ENCODE results near the gene ATP5MC2.
"Not testable (repeated sequence)": the region's sequence is repeated elsewhere in the genome, so short reads cannot be mapped to it uniquely, and the experiment has no call there.

The ATP5MC2 gene

DNA sequence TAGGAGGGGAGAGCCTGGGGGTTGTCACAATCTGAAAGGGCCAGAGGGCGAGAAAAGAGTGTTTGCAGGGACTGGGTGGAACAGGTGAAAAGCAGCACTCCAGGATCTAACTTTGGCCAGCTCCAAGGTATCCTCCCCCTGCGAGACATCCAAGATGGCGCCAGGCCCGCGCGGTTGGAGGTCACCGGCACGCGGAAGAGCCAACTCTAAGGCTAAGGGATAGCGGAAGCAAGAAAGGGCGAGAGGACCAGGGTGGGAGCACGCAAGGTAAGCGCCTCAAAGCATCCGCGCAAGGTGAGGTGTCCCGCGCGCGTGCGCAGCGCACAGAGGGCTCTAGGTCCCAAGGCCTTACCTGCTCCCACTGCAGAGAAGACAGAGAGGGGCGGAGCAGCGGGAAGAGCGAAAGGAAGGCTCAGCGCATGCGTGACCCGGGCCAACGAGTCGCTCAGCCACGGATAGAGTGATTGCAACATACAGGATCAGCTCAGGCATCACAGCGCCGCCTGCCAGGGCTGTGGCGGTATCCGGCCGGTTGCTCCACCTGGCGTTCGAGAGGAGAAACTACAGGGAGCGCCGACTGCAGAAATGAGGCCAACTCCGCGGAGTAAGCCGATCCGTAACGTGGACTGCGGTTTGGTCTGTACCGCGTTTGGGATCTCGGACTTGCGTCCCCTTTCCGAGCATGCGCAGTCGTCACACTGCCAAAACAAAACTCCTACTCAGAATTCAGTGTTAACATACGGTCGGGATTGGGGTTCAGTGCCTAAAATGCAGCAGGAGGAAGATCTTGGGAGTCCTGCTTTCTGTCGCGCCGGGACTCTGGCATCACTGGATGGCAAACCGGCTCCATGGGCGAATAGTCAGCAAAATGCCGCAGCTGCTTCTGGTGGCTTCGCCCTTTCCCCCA, at the start of gene ATP5MC2:
ATP5MC2 (minus strand) TSS at position 383 of the 907 bp plus-strand sequence. CDS start 3,469 bp downstream, outside the sequence.
- peak within 1 kb of the TSS; percentile 80 for H3K4me3 Mint-ChIP-seq
- peaks cover 16% of the 10 kb centered on the region for H3K4me1 Mint-ChIP-seq
- peaks cover 14% of the 10 kb centered on the region for H3K27me3 Mint-ChIP-seq
- H3K36me3 Mint-ChIP-seq = peaks cover 8% of the 10 kb centered on the region
- peak within 1 kb of the TSS; percentile 75 for H3K27ac Mint-ChIP-seq
- ATAC-seq = peak; percentile 98
- no peaks in the 10 kb centered on the region for H3K9me3 Mint-ChIP-seq

DNA sequence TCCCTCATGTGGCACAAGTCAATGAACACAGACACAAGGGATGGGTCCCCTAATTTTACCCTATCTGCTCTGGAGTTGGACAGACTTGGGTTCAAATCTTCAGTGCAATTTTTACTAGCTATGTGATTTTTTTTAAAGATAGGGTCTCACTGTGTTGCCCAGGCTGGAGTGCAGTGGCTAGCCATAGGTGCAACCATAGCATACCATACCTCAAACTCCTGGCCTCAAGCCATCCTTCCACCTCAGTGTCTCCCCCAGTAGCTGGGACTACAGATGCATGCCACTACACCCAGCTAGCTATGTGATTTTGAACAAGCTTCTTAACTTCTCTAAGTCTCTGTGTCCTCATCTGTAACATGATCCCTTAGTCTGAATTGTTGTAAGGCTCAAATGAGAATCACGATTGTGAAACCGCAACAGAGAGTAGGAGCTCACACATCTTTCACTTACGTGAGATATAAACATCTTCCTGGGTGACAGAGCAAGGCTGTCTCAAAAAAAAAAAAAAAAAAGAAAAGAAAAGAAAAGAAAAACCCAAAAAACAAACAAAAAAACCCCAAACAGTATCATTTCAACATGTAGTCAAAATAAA, 46.7 kb upstream of the ATP5MC2 start:
- H3K27ac Mint-ChIP-seq = no peak overlapping the region
- peaks cover 55% of the 10 kb centered on the region for H3K36me3 Mint-ChIP-seq
- no peaks in the 10 kb centered on the region for H3K27me3 Mint-ChIP-seq
- H3K4me3 Mint-ChIP-seq = no peak overlapping the region
- no peaks in the 10 kb centered on the region for H3K9me3 Mint-ChIP-seq
- ATAC-seq = no peak
- H3K4me1 Mint-ChIP-seq = peaks cover 24% of the 10 kb centered on the region

DNA sequence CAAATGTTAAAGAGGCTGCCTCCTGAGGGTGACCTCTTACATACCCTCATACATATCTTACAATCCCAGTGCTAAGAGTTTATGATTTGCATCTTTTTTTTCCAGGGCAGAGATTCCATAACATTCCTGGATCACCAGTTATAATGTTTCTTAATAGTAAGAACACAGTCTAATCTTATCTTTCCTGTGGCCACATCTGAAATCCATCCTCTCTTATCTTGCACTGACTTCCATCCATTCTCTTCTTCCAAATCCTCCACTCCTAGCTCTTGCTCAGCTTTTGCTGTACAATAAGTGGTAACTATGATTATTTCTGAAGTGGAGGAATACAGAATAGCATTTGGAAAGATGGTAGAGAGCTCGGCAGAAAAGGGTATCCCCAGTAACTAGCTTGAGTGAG, 45.1 kb upstream of the ATP5MC2 start:
- Mint-ChIP-seq H3K36me3 (peaks cover 69% of the 10 kb centered on the region), H3K27ac (no peak overlapping the region), H3K27me3 (no peaks in the 10 kb centered on the region), H3K4me3 (no peak overlapping the region), H3K9me3 (no peaks in the 10 kb centered on the region), H3K4me1 (peaks cover 8% of the 10 kb centered on the region)
- ATAC-seq = no peak

DNA sequence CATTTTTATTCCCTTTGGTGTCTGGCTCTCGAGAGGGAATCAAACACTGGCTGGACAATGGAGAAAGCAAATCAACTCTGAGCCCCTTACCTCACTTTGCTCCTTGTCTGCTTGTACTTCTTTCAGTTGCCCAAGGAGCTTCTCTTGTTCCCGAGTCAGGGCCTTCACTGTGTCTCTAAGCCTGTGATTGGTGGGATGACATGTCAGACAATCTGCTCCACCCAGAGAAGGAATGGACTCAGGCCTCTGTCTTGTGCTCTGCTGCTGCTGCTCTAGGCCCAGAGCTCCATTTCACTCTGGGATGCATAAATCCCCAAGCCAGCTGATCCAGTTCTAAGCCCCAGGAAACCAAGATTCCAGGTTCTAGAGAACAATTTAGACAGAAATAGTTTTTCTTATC, 43.8 kb upstream of the ATP5MC2 start:
- no peak overlapping the region for H3K4me3 Mint-ChIP-seq
- H3K27ac Mint-ChIP-seq = no peak overlapping the region
- no peaks in the 10 kb centered on the region for H3K9me3 Mint-ChIP-seq
- peaks cover 77% of the 10 kb centered on the region for H3K36me3 Mint-ChIP-seq
- no peaks in the 10 kb centered on the region for H3K27me3 Mint-ChIP-seq
- ATAC-seq = no peak
- H3K4me1 Mint-ChIP-seq = no peaks in the 10 kb centered on the region

DNA sequence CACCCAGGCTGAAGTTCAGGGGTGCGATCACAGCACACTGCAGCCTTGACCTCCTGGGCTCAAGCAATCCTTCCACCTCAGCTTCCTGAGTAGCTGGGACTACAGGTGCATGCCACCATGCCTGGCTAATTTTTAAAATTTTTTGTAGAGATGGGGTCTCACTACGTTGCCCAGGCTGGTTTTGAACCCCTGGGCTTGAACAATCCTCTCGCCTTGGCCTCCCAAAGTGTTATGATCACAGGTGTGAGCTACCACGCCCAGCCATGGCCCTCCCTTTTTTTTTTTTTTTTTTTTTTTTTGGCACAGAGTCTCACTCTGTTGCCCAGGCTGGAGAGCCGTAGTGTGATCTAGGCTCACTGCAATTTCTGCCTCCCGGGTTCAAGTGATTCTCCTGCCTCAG, 42.7 kb upstream of the ATP5MC2 start:
- not testable (repeated sequence) for ATAC-seq, H3K9me3 Mint-ChIP-seq, H3K4me1 Mint-ChIP-seq, H3K27ac Mint-ChIP-seq, H3K27me3 Mint-ChIP-seq, H3K4me3 Mint-ChIP-seq
- H3K36me3 Mint-ChIP-seq = peaks cover 74% of the 10 kb centered on the region

DNA sequence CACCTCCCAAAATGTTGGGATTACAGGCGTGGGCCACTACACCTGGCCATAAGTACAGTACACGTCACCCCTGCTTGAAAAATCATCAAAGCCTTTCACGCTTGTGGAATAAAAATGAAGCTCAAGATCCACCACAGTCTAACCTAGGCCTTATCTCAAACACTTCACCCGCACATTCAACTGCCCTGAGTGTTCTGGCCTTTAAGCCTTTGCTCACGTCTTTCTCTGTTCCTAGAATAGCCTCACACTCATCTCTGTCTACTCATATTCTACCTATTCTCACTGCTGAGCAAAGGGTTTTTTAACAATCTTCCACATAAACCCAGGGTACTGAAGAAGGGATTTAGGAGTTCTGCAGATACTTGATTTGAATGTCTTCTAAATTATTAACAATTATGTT, 41.4 kb upstream of the ATP5MC2 start:
- no peak for ATAC-seq
- no peaks in the 10 kb centered on the region for H3K27me3 Mint-ChIP-seq
- no peaks in the 10 kb centered on the region for H3K4me1 Mint-ChIP-seq
- H3K36me3 Mint-ChIP-seq = peaks cover 72% of the 10 kb centered on the region
- H3K27ac Mint-ChIP-seq = no peak overlapping the region
- H3K9me3 Mint-ChIP-seq = no peaks in the 10 kb centered on the region
- no peak overlapping the region for H3K4me3 Mint-ChIP-seq

DNA sequence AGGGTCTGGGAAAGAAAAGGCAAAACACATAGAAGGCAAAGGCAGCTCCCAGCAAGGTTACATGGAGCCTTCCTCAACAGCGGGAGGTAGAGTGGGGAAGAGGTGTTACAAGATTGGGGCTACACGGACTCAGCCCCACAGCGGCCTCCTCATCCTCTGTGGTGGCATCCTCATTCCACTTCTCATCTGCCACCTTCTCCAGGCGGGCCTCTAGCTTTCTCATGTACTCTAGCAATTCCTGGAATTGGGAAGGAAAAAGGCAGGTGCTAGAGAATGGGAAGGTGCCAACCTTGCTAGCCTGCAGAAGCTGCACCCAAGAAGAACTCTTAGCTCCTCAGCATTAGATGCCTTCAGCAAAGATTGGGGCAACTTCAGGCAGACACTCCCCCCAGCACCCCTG, 38.1 kb upstream of the ATP5MC2 start:
- peaks cover 9% of the 10 kb centered on the region for H3K4me1 Mint-ChIP-seq
- no peak for ATAC-seq
- H3K27me3 Mint-ChIP-seq = no peaks in the 10 kb centered on the region
- H3K36me3 Mint-ChIP-seq = peaks cover 54% of the 10 kb centered on the region
- no peaks in the 10 kb centered on the region for H3K9me3 Mint-ChIP-seq
- H3K27ac Mint-ChIP-seq = no peak overlapping the region
- no peak overlapping the region for H3K4me3 Mint-ChIP-seq

DNA sequence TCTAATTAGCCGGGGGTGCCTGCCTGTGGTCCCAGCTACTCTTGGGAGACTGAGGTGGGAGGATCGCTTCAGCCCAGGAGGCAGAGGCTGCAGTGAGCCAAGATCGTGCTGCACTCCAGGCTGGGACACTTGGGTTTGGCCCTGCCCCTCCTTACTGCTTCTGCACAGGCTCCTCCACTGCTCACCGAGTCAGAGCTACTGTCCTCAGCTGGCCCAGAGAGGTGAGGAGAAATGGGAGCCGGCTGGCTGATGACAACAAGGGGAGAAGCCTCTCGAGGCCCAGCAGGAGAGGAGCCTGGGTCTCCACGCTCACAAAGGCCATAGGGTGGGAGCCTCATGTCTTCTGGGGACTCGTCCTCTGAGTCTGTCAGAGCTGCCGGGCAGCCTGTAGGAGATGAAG, 37.6 kb upstream of the ATP5MC2 start:
- peaks cover 9% of the 10 kb centered on the region for H3K4me1 Mint-ChIP-seq
- H3K27ac Mint-ChIP-seq = no peak overlapping the region
- H3K9me3 Mint-ChIP-seq = no peaks in the 10 kb centered on the region
- H3K27me3 Mint-ChIP-seq = no peaks in the 10 kb centered on the region
- no peak overlapping the region for H3K4me3 Mint-ChIP-seq
- no peak for ATAC-seq
- H3K36me3 Mint-ChIP-seq = peaks cover 54% of the 10 kb centered on the region

DNA sequence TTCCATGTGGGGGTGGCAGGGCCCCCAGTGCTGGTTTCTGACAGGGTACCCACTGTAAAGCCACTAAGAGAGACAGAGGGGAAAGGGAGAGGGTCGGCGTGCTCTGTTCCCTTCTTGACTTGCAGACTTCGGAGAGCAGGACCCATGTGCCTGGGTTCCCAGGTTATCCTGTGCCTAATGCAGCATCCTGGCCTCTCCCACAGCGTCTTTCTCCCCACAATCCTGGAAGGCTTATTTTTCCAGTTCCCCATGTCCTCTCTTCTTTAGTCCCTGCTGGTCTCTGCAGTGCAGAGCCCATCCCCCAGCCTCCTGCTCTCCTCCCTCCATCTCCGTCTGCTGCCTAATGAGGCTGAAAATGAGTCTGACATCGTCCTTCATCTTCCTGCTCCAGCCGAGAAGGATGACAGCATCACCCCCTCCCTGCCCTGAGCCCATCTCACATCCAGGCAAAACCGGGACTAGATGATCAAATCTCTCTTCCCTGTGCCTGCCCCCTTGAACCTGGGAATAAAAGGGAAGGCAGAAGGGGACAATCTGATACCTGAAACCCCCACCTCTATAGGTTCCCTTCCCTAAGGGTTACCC, 36.3 kb upstream of the ATP5MC2 start:
- Mint-ChIP-seq H3K27ac (no peak overlapping the region), H3K36me3 (peaks cover 49% of the 10 kb centered on the region), H3K4me3 (no peak overlapping the region), H3K9me3 (no peaks in the 10 kb centered on the region), H3K4me1 (peaks cover 9% of the 10 kb centered on the region), H3K27me3 (peaks cover 9% of the 10 kb centered on the region)
- no peak for ATAC-seq

DNA sequence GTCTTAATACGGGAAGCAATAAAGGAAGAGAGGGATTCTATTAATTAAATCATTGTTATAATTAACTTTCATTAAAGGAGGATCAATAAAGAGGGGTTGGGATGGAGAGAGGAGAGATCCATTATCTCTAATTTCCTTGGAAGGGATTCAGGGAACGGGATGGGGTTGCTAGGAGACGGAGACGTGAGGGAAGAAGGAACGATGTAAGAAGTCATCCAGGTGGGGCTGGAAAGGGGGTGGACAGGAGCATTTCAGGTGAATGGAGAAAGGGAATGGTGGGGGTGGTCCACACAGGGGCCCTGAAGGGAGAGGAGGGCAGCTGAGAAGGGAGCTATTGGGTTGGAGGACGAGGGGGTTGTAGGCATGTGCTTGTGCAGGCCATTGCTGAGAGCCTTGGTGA, 34.2 kb upstream of the ATP5MC2 start:
- no peak for ATAC-seq
- H3K27me3 Mint-ChIP-seq = peaks cover 25% of the 10 kb centered on the region
- peaks cover 9% of the 10 kb centered on the region for H3K4me1 Mint-ChIP-seq
- H3K4me3 Mint-ChIP-seq = no peak overlapping the region
- H3K36me3 Mint-ChIP-seq = peaks cover 33% of the 10 kb centered on the region
- H3K27ac Mint-ChIP-seq = no peak overlapping the region
- H3K9me3 Mint-ChIP-seq = no peaks in the 10 kb centered on the region

DNA sequence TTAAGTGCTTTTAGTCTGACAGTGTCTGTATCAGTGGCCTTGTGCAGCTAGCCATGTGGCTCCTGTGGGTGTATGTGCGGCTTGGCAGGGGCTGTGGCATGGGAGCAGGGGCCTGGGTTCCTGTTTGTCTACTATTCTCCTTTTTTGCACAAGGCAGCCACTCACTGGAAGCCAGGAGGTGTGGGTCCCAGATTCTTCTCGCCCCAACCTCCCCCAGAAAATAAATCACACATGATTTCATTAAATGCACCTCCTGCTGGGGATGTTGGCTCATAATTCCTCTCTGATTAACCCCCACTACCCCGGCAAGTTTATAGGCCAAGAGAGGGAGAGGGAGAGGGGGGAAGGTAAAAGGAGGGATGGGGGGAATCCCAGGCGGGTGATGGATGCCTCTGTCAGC, 33.8 kb upstream of the ATP5MC2 start:
- Mint-ChIP-seq H3K27me3 (peaks cover 29% of the 10 kb centered on the region), H3K4me3 (no peak overlapping the region), H3K36me3 (peaks cover 30% of the 10 kb centered on the region)

DNA sequence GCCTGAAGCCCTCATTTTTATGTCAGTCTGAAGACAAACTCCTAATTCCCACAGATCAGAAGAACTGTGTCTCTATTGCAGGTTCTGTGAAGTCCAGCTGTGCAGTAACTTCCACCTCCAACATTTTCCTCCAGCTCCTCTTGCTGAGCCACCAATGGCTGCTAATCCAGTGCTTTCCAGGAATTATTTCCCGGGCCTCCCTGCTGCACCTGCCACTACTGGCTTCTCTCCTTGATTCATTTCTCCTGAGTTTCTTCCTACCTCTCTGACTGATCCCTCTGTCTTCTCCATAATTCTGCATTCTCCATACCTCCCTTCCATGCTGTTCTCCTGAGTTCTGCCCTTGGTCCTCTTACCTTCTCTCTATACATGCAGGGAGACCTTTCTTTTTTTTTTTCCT, 30.2 kb upstream of the ATP5MC2 start:
- ATAC-seq = no peak
- H3K9me3 Mint-ChIP-seq = no peaks in the 10 kb centered on the region
- H3K27me3 Mint-ChIP-seq = peaks cover 61% of the 10 kb centered on the region
- H3K4me3 Mint-ChIP-seq = no peak overlapping the region
- peaks cover under 1% of the 10 kb centered on the region for H3K36me3 Mint-ChIP-seq
- peaks cover 8% of the 10 kb centered on the region for H3K4me1 Mint-ChIP-seq
- no peak overlapping the region for H3K27ac Mint-ChIP-seq

More for the DNA sequence above, 33.8 kb upstream of the ATP5MC2 start:
- H3K4me1 Mint-ChIP-seq = peaks cover 9% of the 10 kb centered on the region
- H3K27ac Mint-ChIP-seq = no peak overlapping the region
- H3K9me3 Mint-ChIP-seq = no peaks in the 10 kb centered on the region
- ATAC-seq = no peak

DNA sequence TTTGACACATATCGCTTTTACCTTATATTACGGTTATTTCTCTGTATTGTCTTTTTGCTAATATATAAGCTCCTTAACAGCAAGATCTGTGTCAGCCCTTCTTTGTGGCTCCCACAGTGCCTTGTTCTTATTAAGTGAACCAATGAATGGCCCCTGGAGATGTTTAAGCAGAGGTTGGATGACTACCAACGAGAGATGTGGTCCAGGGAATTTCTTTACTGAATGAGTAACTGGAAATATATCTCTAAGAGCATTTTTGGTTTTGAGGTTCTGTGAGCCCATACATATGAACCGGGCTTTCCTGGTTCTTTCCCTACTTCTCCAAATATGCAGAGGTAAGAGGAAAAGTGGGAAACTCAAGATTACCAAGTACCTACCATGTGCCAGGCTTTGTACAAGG, 27.9 kb upstream of the ATP5MC2 start:
- H3K36me3 Mint-ChIP-seq = no peaks in the 10 kb centered on the region
- H3K27ac Mint-ChIP-seq = no peak overlapping the region
- H3K27me3 Mint-ChIP-seq = peaks cover 80% of the 10 kb centered on the region
- no peak for ATAC-seq
- no peak overlapping the region for H3K4me3 Mint-ChIP-seq
- no peaks in the 10 kb centered on the region for H3K9me3 Mint-ChIP-seq
- H3K4me1 Mint-ChIP-seq = peaks cover 6% of the 10 kb centered on the region

DNA sequence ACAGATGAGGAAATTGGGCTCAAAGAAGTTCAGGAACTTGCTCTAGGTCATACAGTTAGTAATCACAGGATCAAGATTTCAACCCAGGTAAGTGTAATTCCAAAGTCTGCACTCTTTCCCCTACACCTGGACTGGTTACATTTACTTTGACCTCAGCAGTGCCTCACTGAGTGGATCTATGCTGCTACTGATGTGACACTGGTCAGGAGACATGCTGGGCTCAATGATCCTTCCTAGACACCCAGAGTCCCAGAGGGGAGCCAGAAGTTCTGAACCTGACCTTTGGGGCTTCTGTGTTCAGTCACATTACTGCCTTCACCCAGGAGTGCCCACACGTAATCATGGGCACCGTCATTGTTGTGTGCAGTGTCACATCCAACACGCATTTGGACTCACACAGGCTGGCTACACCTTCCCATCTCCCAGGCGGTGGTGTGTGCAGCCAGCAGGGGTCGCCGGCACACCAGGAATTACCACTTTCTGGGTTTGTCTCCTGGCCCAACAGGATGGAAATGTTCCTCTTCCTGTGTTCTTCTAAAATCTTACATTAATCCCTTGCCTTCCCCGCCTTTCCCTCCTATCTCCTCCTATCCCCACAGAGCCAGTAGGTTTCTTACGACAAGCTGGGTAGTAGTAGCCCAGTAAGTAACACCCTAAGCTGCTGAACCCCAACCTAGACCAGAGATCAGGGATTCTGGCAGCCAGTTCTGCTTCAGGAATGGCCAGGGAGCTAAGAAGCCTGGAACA, 25.8 kb upstream of the ATP5MC2 start:
- Mint-ChIP-seq H3K9me3 (no peaks in the 10 kb centered on the region), H3K4me1 (peaks cover 11% of the 10 kb centered on the region), H3K4me3 (no peak overlapping the region), H3K27ac (no peak overlapping the region), H3K36me3 (no peaks in the 10 kb centered on the region), H3K27me3 (peaks cover 86% of the 10 kb centered on the region)
- ATAC-seq = peak; percentile 83

DNA sequence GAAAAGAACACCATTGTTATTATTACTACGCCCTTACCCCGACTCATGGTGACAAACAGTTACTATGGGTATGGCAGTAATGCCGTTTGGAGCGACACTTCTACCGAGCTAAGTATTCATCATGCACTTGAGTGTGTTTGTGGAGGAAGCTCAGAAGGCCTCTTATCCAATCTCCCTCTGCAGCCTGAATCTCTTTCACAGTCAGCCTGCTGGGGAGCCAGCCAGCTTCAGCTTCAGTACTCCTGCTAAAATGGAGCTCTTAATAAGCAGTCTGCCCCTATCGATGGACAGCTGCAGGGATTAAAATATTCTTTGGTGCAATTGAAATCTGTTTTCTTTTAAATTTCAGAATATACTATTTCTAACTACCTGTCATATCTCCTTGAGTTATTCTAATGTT, 24.7 kb upstream of the ATP5MC2 start:
- ATAC-seq = no peak
- Mint-ChIP-seq H3K4me1 (peaks cover 22% of the 10 kb centered on the region), H3K9me3 (no peaks in the 10 kb centered on the region), H3K27ac (no peak overlapping the region), H3K27me3 (peaks cover 86% of the 10 kb centered on the region), H3K4me3 (no peak overlapping the region), H3K36me3 (no peaks in the 10 kb centered on the region)

All from stimulated activated memory B cell treated with anti-CD40 and anti-IgM and Interleukin-4, amounts not matched to agents 10 μg/mL and 1 μg/mL and 100 μg/mL, for 72 hours (primary cell).